ENCODE data around the gene ZSCAN9. TPM values are rescaled to one million over a fixed set of nuclear protein-coding genes. Genes with fewer than 3 reads are reported as not detected.
A peak's percentile ranks its signal among the peaks of the same experiment; 100 is the strongest.

ZSCAN9 gene
- total and polyA plus RNA-seq, 2 of the 13 experiments (the other 11 are each of a cell fraction or from before 2014, with no cell fraction given) = 14.6 to 17.8 TPM

GRCh38 chr6:28266962-28267694 is 42.1 kb downstream of the ZSCAN9 start, which contains the start of gene ZSCAN26 (continued):
- TF ChIP-seq ZNF318 (CRISPR knock-in tag; IDR thresholded peaks at IDR 0.05) = no peak
- TF ChIP-seq, protein P1, sequence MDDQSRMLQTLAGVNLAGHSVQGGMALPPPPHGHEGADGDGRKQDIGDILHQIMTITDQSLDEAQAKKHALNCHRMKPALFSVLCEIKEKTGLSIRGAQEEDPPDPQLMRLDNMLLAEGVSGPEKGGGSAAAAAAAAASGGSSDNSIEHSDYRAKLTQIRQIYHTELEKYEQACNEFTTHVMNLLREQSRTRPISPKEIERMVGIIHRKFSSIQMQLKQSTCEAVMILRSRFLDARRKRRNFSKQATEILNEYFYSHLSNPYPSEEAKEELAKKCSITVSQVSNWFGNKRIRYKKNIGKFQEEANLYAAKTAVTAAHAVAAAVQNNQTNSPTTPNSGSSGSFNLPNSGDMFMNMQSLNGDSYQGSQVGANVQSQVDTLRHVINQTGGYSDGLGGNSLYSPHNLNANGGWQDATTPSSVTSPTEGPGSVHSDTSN (CRISPR knock-in tag; IDR thresholded peaks at IDR 0.05; ENCODE audit: borderline replicate concordance) = no peak
- peak; percentile 63; the same call in 1 of the 2 replicates for TF ChIP-seq MXD1 (CRISPR knock-in tag; IDR thresholded peaks at IDR 0.05)
- peak; percentile 96; the same call in 1 of the 2 replicates for TF ChIP-seq ZNF598 (CRISPR knock-in tag; IDR thresholded peaks at IDR 0.05; ENCODE audit: borderline replicate concordance)
- peak; percentile 69; the same call in 1 of the 2 replicates for TF ChIP-seq ZBTB38 (CRISPR knock-in tag; IDR thresholded peaks at IDR 0.05)
- TF ChIP-seq HES4 (CRISPR knock-in tag; IDR thresholded peaks at IDR 0.05; ENCODE audit: borderline replicate concordance) = 0 out of 2 replicates have a peak, but pooled peaks have one; percentile 59
- TF ChIP-seq ZNF44 (CRISPR knock-in tag; IDR thresholded peaks at IDR 0.05) = peak; percentile 87; the same call in 1 of the 2 replicates
- peak; percentile 78; the same call in 1 of the 2 replicates for TF ChIP-seq ATF7-NPFF (CRISPR knock-in tag; IDR thresholded peaks at IDR 0.05; ENCODE audit: low read depth)
- no peak for TF ChIP-seq DBP (CRISPR knock-in tag; IDR thresholded peaks at IDR 0.05; ENCODE audit: not compliant biosample characterization)
- TF ChIP-seq SRSF9 (IDR thresholded peaks at IDR 0.05; ENCODE audit: borderline replicate concordance, insufficient read depth, low read depth, low read length, poor library complexity, severe bottlenecking) = no peak
- peak; percentile 84 for TF ChIP-seq THAP11 (CRISPR knock-in tag; IDR thresholded peaks at IDR 0.05)
- TF ChIP-seq ZFP1 (CRISPR knock-in tag; IDR thresholded peaks at IDR 0.05) = no peak
- TF ChIP-seq, protein P2, sequence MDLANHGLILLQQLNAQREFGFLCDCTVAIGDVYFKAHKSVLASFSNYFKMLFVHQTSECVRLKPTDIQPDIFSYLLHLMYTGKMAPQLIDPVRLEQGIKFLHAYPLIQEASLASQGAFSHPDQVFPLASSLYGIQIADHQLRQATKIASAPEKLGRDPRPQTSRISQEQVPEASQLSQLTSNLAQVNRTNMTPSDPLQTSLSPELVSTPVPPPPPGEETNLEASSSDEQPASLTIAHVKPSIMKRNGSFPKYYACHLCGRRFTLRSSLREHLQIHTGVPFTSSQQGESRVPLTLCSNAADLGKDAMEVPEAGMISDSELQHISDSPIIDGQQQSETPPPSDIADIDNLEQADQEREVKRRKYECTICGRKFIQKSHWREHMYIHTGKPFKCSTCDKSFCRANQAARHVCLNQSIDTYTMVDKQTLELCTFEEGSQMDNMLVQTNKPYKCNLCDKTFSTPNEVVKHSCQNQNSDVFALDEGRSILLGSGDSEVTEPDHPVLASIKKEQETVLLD (CRISPR knock-in tag; IDR thresholded peaks at IDR 0.05; ENCODE audit: low read depth) = no peak
- TF ChIP-seq ZFP90 (CRISPR knock-in tag; IDR thresholded peaks at IDR 0.05; ENCODE audit: borderline replicate concordance) = peak; percentile 87; the same call in 1 of the 2 replicates
- peak; percentile 92 for TF ChIP-seq ZNF292 (CRISPR knock-in tag; IDR thresholded peaks at IDR 0.05; ENCODE audit: borderline replicate concordance, low read depth)
- TF ChIP-seq HOXA3 (CRISPR knock-in tag; IDR thresholded peaks at IDR 0.05) = peak; percentile 86
